GM13976 (cell line): ENCODE measurements around the gene ERC2.

Experiments used
- DNase-seq: peaks from one replicate; pipeline ENCODE4 v3.0.0; 2012; ENCODE audit warnings: low spot score
- in situ Hi-C: fragments of 300-500 bp; cut with MboI; formaldehyde crosslinking; loops from one replicate; pipeline ENCODE4 v1.12.0; 2022; ENCODE audit warnings: low sequenced_read_pairs, mixed read lengths, inconsistent platforms; ENCODE audit not compliant: unreplicated experiment
- TF ChIP-seq, protein P1 (sequence below): IDR thresholded peaks from 2 replicates; pipeline ENCODE4 v1.5.1; 2012; ENCODE audit warnings: borderline replicate concordance, mild to moderate bottlenecking; ENCODE audit not compliant: insufficient read depth; ENCODE audit errors: extremely low read depth, missing control alignments, control extremely low read depth

Gene ERC2

DNA sequence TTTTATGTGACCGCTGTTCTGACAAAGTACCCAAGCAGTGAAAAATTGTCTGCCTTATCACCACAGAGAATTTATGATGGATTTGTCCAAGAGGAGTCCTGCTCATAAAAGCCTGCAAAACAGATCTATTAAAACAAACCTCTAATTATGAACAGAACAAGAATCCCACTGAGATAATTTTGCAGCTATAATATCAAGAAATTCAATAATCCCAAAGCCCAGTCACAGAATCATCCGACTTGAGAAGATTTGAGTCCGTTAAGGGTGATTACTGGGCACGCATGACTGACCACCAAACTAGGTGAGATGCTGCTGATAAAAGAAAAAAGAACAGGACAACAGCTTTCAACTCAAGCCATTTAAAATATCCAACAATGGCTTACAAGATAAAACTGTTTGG, 750.2 kb downstream of the ERC2 start:
- DNase-seq, result no peak
- in situ Hi-C loops, result no loop called here
- TF ChIP-seq, protein P1, sequence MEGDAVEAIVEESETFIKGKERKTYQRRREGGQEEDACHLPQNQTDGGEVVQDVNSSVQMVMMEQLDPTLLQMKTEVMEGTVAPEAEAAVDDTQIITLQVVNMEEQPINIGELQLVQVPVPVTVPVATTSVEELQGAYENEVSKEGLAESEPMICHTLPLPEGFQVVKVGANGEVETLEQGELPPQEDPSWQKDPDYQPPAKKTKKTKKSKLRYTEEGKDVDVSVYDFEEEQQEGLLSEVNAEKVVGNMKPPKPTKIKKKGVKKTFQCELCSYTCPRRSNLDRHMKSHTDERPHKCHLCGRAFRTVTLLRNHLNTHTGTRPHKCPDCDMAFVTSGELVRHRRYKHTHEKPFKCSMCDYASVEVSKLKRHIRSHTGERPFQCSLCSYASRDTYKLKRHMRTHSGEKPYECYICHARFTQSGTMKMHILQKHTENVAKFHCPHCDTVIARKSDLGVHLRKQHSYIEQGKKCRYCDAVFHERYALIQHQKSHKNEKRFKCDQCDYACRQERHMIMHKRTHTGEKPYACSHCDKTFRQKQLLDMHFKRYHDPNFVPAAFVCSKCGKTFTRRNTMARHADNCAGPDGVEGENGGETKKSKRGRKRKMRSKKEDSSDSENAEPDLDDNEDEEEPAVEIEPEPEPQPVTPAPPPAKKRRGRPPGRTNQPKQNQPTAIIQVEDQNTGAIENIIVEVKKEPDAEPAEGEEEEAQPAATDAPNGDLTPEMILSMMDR, result no peak

DNA sequence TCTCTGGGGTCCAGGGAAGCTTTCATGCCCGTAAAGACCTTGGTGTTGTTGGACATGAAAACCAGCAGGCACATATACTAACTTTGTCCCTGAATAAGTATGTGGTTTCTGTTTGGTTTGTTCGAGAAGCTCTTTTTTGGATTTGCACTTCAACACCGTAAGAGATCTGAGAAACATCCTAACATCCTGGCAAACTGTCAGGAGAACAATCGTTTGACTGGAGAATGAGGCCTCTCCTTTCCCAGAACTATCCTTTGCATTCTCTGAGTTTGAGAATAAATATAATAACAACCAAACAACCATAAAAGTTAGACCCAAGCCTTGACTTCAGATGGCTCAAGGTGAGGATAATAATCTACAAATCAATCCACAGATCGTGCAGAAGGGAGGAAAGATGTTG, 750.8 kb downstream of the ERC2 start:
- no peak for DNase-seq
- TF ChIP-seq, protein P1, result no peak
- in situ Hi-C loops, result no loop called here

GRCh38 chr3:55716611-55717225, 751.5 kb downstream of the ERC2 start:
- no peak for DNase-seq
- TF ChIP-seq, protein P1, result no peak
- in situ Hi-C loops, result no loop called here

- TF ChIP-seq, protein P1, result no peak
- in situ Hi-C loops, result no loop called here
- DNase-seq, result no peak
These were observed 752.2 kb downstream of the ERC2 start for GRCh38 chr3:55716044-55716443.

- TF ChIP-seq, protein P1, result no peak
- in situ Hi-C loops, result no loop called here
- no peak for DNase-seq
These were observed 754.2 kb downstream of the ERC2 start for GRCh38 chr3:55714057-55714456.

GRCh38 chr3:55711646-55712045, 756.6 kb downstream of the ERC2 start:
- in situ Hi-C loops, result no loop called here
- TF ChIP-seq, protein P1, result no peak
- no peak for DNase-seq
